Activated T-helper 2 cell treated with anti-CD3 and anti-CD28 coated beads, Interferon-gamma antibody, Interleukin-2, Interleukin-4, amounts not matched to agents 10 μg/mL and 5 μg/mL and 100 μg/mL, durations not matched to agents 14 hours and 24 hours and 36 hours (primary cell): ENCODE data around the gene IL17RC. TPM values are rescaled to one million over a fixed set of nuclear protein-coding genes. Genes with fewer than 3 reads are reported as not detected.
"Not testable (repeated sequence)": the region's sequence is repeated elsewhere in the genome, so short reads cannot be mapped to it uniquely, and the experiment has no call there.

Experiments used
- DNase-seq: peaks from one replicate; pipeline ENCODE4 v3.0.0; 2021; ENCODE audit warnings: low spot score
- H3K27ac Mint-ChIP-seq: one replicate; pipeline ENCODE4 v1.8.0; 2021; ENCODE audit warnings: mixed read lengths
- H3K27me3 Mint-ChIP-seq: one replicate; pipeline ENCODE4 v1.8.0; 2021; ENCODE audit warnings: low read depth, mixed read lengths
- H3K36me3 Mint-ChIP-seq: one replicate; pipeline ENCODE4 v1.8.0; 2021; ENCODE audit warnings: low read depth, mixed read lengths
- H3K4me1 Mint-ChIP-seq: one replicate; pipeline ENCODE4 v1.8.0; 2021; ENCODE audit warnings: low read depth, mixed read lengths
- H3K4me3 Mint-ChIP-seq: one replicate; pipeline ENCODE4 v1.8.0; 2021; ENCODE audit warnings: low read depth, mild to moderate bottlenecking, moderate library complexity, mixed read lengths
- H3K9me3 Mint-ChIP-seq: one replicate; pipeline ENCODE4 v1.8.0; 2021; ENCODE audit warnings: mixed read lengths
- intact Hi-C: fragments of 100-400 bp; cut with micrococcal nuclease; formaldehyde crosslinking; loops from one replicate; pipeline ENCODE4 v1.15.1; 2023
- total RNA-seq: library from RNA; stranded (reverse); gene quantifications from 2 replicates; pipeline ENCODE4 v1.2.3, GENCODE V29; 2022

The IL17RC gene
- total RNA-seq, 1 donor from 2014 or later: 0.27 TPM

- DNase-seq: peak; percentile 79
- peak overlapping the region; percentile 90 for H3K27ac Mint-ChIP-seq
- H3K27me3 Mint-ChIP-seq: no peaks in the 10 kb centered on the region
- peak overlapping the region; percentile 98 for H3K4me3 Mint-ChIP-seq
- H3K36me3 Mint-ChIP-seq: peaks cover 21% of the 10 kb centered on the region
- intact Hi-C loops: loop anchor here (1.0 to 10.0 kb wide), 11 partner anchors 14 to 389 kb away; partner anchors contain the start of genes ARPC4, BRPF1, EMC3 and FANCD2
- H3K9me3 Mint-ChIP-seq: no peaks in the 10 kb centered on the region
- peaks cover 29% of the 10 kb centered on the region for H3K4me1 Mint-ChIP-seq
Measured at GRCh38 chr3:9932843-9933560, 16.1 kb downstream of the IL17RC start.

- Mint-ChIP-seq H3K36me3 (peaks cover 23% of the 10 kb centered on the region), H3K27ac (peak within 1 kb of the TSS; percentile 90), H3K27me3 (no peaks in the 10 kb centered on the region), H3K9me3 (no peaks in the 10 kb centered on the region), H3K4me3 (peak within 1 kb of the TSS; percentile 98), H3K4me1 (peaks cover 29% of the 10 kb centered on the region)
- intact Hi-C loops: loop anchor here (1.0 to 10.0 kb wide), 11 partner anchors 13 to 389 kb away; partner anchors contain the start of genes ARPC4, BRPF1, EMC3 and FANCD2
- DNase-seq: peak; percentile 96
Measured at GRCh38 chr3:9933561-9934234, 16.8 kb downstream of the IL17RC start, which contains the start of gene CRELD1. Gene CRELD1, plus strand, starts transcription at chr3:9933834. Its CDS starts 605 bp downstream, at chr3:9934439.

DNA sequence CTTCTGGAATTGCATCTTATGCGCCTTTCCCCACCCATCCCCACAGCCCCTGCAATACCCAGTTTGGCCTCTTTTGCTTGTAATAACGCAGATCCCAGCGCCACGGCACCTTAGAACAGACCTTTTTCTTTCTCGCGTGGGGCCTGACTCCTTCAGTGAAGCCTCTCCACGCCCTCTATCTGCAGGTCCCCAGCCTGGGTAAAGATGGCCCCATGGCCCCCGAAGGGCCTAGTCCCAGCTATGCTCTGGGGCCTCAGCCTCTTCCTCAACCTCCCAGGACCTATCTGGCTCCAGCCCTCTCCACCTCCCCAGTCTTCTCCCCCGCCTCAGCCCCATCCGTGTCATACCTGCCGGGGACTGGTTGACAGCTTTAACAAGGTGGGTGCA lies 17.3 kb downstream of the IL17RC start:
- H3K27ac Mint-ChIP-seq: peak overlapping the region; percentile 90
- H3K4me1 Mint-ChIP-seq: peaks cover 29% of the 10 kb centered on the region
- DNase-seq: no peak
- H3K9me3 Mint-ChIP-seq: no peaks in the 10 kb centered on the region
- H3K4me3 Mint-ChIP-seq: peak overlapping the region; percentile 98
- intact Hi-C loops: loop anchor here (5.0 to 10.0 kb wide), 4 partner anchors 93 to 388 kb away; partner anchors contain the start of genes ARPC4, FANCD2, SEC13 and TADA3
- peaks cover 23% of the 10 kb centered on the region for H3K36me3 Mint-ChIP-seq
- no peaks in the 10 kb centered on the region for H3K27me3 Mint-ChIP-seq

GRCh38 chr3:9934993-9935392 lies 18.1 kb downstream of the IL17RC start:
- intact Hi-C loops: loop anchor here (5.0 to 10.0 kb wide), 4 partner anchors 92 to 387 kb away; partner anchors contain the start of genes ARPC4, FANCD2, SEC13 and TADA3
- H3K27me3 Mint-ChIP-seq: no peaks in the 10 kb centered on the region
- peaks cover 29% of the 10 kb centered on the region for H3K4me1 Mint-ChIP-seq
- H3K27ac Mint-ChIP-seq: peak overlapping the region; percentile 90
- DNase-seq: no peak
- H3K36me3 Mint-ChIP-seq: peaks cover 23% of the 10 kb centered on the region
- peak overlapping the region; percentile 98 for H3K4me3 Mint-ChIP-seq
- H3K9me3 Mint-ChIP-seq: no peaks in the 10 kb centered on the region

DNA sequence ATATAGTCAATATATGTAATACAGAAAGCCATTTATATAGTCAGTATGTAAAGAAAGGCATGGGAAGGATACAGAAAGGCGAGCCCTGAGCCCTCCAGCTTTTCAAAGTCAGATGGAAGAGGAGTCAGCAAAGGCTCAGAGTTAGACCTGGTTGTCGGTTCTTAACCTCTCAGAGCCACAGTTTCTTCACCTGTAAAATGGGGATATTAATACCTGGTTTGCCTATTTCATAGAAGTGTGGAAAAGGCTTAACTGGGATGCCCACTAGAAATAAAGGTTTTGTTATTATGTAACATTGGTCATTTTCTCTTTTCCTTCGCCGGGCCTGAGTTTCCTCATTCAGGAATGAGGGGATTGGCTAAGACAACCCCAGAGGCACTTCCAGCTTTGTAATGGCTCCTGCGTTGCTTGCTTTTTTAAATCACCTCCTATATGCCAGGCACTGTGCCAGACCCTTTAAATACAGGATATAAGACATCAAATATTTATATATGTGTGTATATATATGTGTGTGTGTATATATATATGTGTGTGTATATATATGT lies 19.1 kb downstream of the IL17RC start:
- Mint-ChIP-seq H3K27ac (no peak overlapping the region), H3K4me1 (peaks cover 29% of the 10 kb centered on the region), H3K4me3 (no peak overlapping the region), H3K36me3 (peaks cover 26% of the 10 kb centered on the region), H3K27me3 (no peaks in the 10 kb centered on the region), H3K9me3 (no peaks in the 10 kb centered on the region)
- intact Hi-C loops: loop anchor here (10.0 kb wide), 1 partner anchor 349 kb away; no protein-coding TSS in a partner anchor
- no peak for DNase-seq

DNA sequence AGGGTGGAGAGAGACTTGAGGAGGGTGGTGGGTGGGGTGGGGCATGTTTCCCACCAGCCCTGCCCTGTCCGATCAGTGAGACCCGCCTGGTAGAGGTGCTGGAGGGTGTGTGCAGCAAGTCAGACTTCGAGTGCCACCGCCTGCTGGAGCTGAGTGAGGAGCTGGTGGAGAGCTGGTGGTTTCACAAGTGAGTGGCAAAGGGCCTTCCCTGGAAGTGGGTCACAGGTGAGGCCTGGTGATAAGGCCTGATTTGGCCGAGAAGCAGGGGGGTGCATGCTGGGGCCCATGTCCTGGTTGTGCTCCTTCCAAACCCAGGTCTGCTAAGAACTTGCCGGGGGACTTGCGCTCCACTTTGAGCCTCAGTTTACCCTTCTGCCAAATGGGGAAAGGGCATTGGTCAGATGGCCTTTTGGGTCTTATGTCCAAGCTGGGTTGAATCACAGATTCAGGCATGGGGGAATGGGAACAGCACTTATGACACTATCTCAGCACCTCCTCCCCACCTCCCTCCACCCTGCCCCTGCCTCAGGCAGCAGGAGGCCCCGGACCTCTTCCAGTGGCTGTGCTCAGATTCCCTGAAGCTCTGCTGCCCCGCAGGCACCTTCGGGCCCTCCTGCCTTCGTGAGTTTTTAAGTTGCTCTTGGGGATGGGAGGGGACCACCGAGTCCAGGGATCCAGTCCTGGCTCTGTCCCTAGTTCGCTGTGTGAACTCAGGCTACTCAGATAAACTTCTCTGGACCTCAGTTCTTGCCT lies 20.8 kb downstream of the IL17RC start:
- no peak overlapping the region for H3K27ac Mint-ChIP-seq
- DNase-seq: no peak
- no peak overlapping the region for H3K4me3 Mint-ChIP-seq
- peaks cover 19% of the 10 kb centered on the region for H3K4me1 Mint-ChIP-seq
- intact Hi-C loops: loop anchor here (10.0 kb wide), 1 partner anchor 347 kb away; no protein-coding TSS in a partner anchor
- no peaks in the 10 kb centered on the region for H3K27me3 Mint-ChIP-seq
- no peaks in the 10 kb centered on the region for H3K9me3 Mint-ChIP-seq
- H3K36me3 Mint-ChIP-seq: peaks cover 36% of the 10 kb centered on the region

GRCh38 chr3:9938966-9939365 lies 22.1 kb downstream of the IL17RC start:
- peaks cover 44% of the 10 kb centered on the region for H3K36me3 Mint-ChIP-seq
- DNase-seq: no peak
- peaks cover 19% of the 10 kb centered on the region for H3K4me1 Mint-ChIP-seq
- no peaks in the 10 kb centered on the region for H3K27me3 Mint-ChIP-seq
- no peaks in the 10 kb centered on the region for H3K9me3 Mint-ChIP-seq
- intact Hi-C loops: loop anchor here (10.0 kb wide), 1 partner anchor 346 kb away; no protein-coding TSS in a partner anchor
- H3K4me3 Mint-ChIP-seq: no peak overlapping the region
- no peak overlapping the region for H3K27ac Mint-ChIP-seq

DNA sequence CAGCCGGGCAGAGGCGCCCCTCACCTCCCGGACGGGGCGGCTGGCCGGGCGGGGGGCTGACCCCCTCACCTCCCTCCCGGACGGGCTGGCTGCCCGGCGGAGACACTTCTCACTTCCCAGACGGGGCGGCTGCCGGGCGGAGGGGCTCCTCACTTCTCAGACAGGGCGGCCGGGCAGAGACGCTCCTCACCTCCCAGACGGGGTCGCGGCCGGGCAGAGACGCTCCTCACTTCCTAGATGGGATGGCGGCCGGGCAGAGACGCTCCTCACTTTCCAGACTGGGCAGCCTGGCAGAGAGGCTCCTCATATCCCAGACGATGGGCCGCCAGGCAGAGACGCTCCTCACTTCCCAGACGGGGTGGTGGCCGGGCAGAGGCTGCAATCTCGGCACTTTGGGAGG lies 23.0 kb downstream of the IL17RC start:
- H3K4me1 Mint-ChIP-seq: peaks cover 13% of the 10 kb centered on the region
- not testable (repeated sequence) for H3K27me3 Mint-ChIP-seq, DNase-seq, H3K4me3 Mint-ChIP-seq, H3K9me3 Mint-ChIP-seq, H3K27ac Mint-ChIP-seq
- H3K36me3 Mint-ChIP-seq: peaks cover 47% of the 10 kb centered on the region
- intact Hi-C loops: loop anchor here (10.0 kb wide), 1 partner anchor 345 kb away; no protein-coding TSS in a partner anchor

DNA sequence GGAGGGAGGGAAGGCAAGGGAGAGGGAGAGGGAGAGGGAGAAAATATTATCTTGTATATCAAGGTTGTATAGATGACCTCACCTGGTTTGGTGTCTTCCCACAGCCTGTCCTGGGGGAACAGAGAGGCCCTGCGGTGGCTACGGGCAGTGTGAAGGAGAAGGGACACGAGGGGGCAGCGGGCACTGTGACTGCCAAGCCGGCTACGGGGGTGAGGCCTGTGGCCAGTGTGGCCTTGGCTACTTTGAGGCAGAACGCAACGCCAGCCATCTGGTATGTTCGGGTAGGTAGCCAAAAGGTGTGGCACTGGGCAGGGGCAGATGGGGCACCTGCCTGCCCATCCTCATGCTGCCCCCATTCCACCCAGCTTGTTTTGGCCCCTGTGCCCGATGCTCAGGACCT lies 23.8 kb downstream of the IL17RC start:
- H3K4me1 Mint-ChIP-seq: peaks cover 8% of the 10 kb centered on the region
- no peak overlapping the region for H3K27ac Mint-ChIP-seq
- DNase-seq: no peak
- H3K4me3 Mint-ChIP-seq: no peak overlapping the region
- intact Hi-C loops: no loop called here
- peaks cover 39% of the 10 kb centered on the region for H3K36me3 Mint-ChIP-seq
- H3K27me3 Mint-ChIP-seq: no peaks in the 10 kb centered on the region
- no peaks in the 10 kb centered on the region for H3K9me3 Mint-ChIP-seq

DNA sequence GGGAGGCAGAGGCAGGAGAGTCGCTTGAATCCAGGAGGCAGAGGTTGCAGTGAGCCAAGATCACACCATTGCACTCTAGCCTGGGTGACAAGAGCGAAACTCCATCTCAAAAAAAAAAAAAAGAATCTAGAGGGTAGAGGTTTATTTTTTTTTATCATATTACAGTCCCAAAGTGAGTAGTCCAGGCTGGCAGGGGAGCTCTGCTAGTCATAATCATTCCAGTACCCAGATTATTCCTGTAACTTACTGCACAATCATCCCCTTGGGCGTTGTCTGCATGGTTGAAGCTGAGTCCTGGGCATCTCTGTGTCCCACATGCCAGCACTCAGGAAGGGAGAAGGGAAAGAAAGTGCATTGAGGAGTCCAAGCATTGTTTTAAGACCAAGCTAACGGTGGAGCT lies 25.3 kb downstream of the IL17RC start:
- Mint-ChIP-seq H3K4me1 (peaks cover 5% of the 10 kb centered on the region), H3K36me3 (peaks cover 30% of the 10 kb centered on the region), H3K9me3 (no peaks in the 10 kb centered on the region), H3K27me3 (no peaks in the 10 kb centered on the region), H3K4me3 (no peak overlapping the region), H3K27ac (no peak overlapping the region)
- DNase-seq: no peak
- intact Hi-C loops: no loop called here

DNA sequence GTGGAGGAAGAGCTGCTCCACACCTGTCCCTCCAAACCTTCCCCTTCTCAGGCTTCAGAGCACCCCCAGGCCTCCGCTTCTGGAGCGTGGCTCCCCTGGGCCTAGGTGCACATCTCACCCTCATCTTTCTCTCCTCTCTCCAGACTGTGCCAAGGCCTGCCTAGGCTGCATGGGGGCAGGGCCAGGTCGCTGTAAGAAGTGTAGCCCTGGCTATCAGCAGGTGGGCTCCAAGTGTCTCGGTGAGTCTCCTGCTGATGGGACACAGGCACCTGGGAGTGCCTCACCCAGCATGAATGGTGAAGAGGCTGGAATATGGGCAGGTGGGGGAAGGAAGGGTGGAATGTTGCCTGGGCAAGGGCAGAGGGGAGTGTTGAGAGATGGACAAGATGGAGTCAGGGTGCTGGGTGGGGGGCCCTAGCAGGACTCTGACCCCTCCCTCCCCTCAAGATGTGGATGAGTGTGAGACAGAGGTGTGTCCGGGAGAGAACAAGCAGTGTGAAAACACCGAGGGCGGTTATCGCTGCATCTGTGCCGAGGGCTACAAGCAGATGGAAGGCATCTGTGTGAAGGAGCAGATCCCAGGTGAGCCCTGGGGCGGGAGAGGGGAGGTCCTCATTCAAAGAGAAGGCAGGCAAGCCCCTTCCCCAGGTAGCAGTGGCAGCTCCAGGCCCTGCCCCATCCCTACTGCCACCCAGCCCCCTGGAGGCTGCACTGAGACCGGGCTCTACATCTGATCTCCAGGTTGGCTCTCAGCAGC lies 26.2 kb downstream of the IL17RC start:
- H3K4me3 Mint-ChIP-seq: no peak overlapping the region
- no peak overlapping the region for H3K27ac Mint-ChIP-seq
- H3K4me1 Mint-ChIP-seq: peaks cover 5% of the 10 kb centered on the region
- H3K36me3 Mint-ChIP-seq: peaks cover 25% of the 10 kb centered on the region
- H3K27me3 Mint-ChIP-seq: no peaks in the 10 kb centered on the region
- no peaks in the 10 kb centered on the region for H3K9me3 Mint-ChIP-seq
- intact Hi-C loops: no loop called here
- DNase-seq: no peak
